Hematopoietic multipotent progenitor cell treated with erythropoietin and hydrocortisone succinate and interleukin-3 and kit ligand, for 6 days (in vitro differentiated cells): ENCODE data around the gene CD247.

Source experiments
- DNase-seq: peaks from one replicate; pipeline ENCODE4 v3.0.0-alpha.2; 2015

The CD247 gene

DNA sequence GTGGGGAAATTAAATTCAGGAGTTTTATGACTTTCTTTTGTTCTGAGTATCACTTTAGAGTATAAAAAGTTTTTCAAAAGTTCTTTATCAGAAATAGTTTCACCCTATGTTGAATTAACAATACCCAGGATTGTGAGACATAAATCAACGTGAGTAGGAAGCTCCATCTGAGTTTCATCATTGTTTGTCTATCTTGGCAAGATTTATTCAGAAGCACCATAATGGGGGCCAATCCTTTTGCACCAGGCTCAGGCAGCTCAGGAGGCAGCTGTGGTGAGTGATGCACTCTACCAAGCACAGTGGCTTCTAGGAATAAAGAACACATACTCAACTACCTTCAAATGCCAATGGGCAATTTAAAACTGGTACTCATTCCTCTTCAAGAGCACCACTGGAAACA lies 23.3 kb upstream of the CD247 start:
- DNase-seq: no peak

DNA sequence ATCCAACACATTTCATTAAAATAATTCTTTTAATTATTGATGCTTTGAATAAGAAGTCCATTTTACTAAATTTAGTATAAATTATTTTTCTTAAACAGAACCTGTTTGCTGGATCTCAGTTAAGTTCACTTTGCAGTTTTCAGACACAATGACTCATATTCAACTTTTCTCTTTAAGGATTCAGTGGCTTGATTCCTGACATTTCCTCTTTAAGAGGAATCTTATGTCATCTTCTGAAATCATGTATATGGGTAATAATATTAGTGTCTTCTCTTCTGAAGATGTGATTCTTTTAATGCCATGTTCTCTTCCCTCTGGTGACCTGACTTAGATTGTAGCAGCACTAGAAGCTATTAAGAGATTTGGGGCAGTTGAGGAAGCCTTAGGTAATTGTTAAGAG lies 22.7 kb upstream of the CD247 start:
- no peak for DNase-seq

DNA sequence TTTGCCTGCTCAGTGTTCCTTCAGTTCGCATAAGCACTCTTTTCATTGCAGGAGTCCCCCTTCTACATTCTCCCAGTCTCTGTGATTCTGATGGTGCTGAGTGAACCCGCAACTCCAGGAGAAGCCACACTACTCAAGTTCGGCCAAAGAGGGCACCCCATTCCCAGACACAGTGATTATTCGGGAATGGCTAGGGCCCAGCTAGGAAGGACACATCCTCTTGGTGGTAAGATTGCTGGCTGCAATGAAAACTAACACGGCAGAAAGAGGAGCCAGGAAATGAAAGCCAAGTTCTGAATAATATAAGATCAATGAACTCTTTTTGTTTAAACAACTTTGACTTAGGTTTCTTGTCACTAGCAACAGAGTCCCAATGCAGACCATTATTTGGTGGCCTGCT lies 20.3 kb upstream of the CD247 start:
- DNase-seq: no peak

DNA sequence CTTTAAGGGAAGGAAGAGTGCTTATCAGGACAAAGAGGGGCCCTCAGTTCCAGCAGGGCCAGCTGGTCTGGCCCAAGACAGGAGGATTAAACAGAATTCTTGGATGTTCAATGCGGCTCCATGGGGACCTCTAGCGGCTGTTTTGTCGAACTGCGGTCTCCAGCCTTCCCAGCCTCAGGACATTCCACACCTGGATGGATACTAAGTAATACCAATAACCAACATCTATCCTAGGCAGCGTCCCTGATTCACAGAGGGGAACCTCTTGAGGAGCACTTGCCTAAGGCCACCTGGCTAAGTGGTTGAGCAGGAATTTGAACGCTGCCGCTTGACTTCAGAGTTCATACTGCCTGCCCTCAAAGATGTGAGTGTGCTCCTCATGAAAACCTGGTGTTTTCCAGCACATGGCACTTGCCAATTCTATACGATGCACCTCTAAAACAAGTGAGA lies 15.5 kb upstream of the CD247 start:
- peak; percentile 84 for DNase-seq

DNA sequence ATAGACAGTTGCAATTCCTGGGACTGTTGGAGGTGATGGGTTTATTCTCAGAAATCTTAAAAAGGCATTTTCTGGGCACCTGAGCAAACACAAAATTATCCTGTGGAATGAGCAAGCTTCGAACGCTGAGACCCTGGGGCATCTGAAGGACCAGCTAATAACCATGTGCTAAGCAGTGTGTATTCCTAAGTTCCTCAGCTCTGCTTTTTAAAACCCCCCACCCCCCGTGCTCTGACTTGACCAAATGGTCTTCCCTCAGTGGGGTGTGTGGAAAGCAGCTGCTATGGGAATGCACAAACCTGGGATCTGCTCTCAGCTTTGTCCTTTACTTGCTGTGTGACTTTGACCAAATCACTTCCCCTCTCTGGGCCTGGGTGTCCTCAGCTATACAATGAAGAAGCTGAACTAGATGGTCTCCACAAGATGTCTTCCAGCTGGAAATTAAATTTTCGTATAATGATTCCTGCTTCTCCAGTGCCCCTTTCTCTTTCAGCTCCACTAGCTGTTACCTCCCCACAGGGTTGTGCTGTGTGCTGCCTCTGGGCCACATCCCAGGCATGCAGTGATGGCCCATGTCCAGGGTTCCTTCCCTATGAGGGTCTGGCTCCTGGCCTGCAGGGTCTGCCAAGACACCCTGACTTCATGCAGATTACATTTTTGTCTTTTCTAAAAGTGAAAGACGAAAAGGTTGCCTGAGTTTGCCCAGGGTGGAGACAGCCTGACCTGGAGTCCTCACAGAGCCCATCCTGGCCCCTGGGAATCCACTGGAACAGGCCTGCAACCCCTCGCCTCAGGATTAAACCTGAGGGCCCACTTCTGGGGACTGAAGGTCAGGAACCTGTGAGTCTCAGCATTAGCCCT lies 14.9 kb upstream of the CD247 start:
- DNase-seq: no peak

DNA sequence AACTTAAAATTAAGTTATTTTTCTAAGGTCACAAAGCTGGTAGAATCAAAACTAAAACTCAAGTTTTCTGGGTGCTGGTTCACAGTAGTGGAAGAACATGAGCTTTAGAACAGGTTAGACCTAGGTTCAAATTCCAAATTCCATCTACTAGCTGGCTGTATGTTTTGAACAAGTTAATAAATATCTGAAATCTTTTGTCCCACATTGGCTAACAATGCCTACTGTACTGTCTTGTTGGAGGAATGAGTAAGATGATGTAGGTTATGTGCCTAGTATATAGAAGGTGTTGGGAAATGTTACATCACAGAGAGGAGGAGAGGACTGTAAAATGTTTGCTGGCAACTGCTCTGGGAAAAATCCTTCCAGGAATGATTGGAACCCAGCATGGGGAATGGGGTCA lies 14.0 kb upstream of the CD247 start:
- DNase-seq: no peak

DNA sequence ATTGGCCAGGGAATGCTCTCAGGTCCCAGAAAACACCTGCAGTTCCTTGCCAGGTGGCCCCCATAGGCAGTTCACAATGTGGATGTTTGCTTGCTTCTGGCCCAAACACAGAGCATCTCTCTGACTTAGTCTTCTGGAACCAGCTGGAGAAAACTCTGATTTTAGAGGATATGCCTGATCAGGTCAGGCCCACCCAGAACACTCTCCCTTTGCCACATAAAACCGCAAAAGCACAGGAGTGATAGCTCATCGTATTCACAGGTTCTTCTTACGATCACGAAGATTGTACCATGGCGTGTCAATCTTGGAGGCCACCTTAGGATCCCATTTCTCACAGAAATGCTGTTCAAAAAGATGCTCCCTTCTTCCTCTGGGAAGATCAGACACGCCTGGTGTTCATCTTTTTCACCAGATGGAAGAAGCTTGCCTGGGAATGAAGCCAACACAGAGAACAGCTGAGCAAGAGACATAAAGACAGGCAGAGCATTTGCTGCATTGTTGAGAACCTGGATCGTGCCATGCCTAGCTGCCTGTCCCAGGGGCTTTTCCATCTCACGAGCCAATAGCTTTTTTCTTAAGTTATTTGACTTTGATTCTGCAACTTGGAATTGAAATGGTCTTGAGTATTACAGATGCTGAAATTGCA lies 11.6 kb upstream of the CD247 start:
- DNase-seq: no peak

DNA sequence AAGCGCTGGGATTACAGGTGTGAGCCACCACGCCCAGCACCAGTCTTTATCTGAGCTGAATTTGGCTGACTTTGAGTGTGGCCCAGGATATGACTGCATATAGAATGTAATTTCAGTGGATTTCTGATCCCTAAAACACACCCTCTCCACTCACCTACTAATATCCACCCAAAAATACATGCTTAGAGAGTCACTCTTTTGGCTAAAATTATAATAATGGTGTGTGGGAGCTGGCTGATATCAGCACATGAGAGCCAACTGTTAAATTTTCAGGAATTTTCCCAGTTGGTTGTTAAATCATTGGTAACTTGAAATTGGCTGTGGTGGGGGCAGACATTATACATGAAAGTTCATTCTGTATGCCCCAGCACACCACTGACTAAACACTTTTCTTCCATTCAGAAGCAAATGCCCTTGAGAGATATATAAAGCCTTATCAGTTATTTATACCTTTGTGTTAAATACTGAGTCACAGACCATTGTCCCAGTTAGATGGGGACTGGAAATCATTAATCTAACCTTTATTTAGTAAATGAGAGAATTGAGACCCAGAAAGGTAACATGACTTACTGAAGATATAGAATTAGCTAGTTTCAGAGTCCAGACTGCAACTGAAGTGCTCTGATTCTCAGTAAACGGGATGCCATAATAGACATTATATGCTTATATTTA lies 9.9 kb upstream of the CD247 start:
- DNase-seq: no peak

DNA sequence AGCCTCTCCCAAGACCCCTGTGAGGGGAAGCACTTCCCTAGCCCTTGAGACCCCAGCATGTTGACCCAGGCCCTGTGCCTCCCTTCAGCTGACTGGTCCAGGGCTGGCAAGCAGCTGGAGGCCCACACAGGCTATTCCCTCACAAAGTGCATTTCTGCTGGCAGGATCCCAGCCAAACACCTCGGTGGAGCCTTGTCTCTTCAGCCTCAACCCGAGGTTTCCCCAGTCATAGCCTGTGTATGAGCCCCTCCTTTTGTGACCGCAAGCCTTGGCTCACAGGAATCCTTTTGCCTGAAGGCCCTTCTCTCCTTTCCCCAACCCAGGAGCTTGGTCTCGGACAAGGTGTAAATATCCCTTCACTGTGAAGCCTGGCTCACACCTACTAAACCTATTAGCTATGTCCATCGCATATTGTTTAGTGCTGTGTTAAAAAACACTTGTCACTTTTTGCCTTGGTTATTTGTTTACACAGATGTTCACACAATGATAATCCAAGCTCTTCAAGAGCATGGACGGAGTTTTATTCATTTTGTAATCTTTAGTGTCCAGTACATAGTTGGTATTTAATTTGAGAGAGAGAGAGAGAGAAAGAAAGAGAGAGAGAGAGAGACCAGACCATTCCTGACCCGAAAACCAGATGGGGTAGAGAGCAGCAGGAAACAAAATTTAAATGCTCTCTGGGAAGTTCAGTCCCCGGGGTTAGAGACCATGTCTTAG lies 8.5 kb upstream of the CD247 start:
- no peak for DNase-seq

DNA sequence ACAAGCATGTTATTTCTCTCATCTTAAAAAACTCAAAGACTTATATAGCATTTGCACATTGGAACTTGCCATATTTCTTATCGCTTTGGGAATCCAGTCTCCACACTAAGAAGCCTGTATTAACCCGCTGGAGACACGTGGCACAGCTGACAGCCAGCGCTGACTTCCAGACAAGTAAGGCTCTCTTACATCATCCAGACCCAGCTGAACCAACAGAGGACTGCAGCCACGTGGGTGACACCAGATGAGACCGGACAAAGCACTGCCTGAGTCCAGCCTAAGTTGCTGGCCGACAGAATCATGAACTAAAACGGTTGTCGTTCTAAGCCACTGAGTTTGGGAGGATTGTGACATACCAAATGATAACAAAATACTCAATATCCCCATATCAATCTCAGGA lies 6.3 kb upstream of the CD247 start:
- DNase-seq: no peak

DNA sequence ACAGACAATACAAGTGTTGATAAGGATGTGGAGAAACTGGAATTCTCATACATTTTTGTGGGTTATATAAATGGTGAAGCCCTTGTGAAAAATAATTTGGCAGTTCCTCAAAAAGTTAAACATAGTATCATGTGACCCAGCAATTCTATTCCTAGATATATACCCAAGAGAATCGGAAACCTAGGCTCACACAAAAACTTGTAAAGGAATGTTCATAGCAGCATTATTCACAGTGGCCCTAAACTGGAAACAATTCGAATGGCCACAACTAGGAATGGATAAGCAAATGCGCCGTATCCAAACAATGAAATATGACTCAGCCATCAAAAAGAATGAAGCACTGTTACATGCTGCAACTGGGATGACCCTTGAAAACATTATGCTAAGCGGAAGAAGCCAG lies 3.9 kb upstream of the CD247 start:
- no peak for DNase-seq

DNA sequence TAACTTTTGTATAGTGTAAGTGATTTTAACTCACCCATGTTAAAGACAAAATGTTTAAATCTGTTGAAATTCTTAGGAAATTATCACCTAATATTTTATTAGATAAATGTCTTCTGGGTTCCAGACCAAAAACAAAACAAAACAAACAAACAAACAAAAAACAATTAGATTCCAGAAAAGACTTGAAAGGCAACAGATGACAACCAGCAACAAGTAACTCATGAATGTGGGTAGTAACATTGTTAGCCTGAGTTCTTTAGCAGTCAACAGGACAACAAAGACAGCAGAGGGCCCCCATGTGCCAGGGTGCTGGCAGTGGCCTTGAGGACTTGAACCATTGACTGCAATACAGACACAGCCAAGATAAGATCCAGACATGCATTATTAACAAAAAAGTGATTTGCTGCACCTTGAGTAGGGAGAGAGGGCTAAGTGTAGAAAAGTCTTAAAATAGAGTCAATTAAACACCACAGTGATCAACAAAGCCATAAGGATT lies 2.4 kb upstream of the CD247 start:
- peak; percentile 29 for DNase-seq

DNA sequence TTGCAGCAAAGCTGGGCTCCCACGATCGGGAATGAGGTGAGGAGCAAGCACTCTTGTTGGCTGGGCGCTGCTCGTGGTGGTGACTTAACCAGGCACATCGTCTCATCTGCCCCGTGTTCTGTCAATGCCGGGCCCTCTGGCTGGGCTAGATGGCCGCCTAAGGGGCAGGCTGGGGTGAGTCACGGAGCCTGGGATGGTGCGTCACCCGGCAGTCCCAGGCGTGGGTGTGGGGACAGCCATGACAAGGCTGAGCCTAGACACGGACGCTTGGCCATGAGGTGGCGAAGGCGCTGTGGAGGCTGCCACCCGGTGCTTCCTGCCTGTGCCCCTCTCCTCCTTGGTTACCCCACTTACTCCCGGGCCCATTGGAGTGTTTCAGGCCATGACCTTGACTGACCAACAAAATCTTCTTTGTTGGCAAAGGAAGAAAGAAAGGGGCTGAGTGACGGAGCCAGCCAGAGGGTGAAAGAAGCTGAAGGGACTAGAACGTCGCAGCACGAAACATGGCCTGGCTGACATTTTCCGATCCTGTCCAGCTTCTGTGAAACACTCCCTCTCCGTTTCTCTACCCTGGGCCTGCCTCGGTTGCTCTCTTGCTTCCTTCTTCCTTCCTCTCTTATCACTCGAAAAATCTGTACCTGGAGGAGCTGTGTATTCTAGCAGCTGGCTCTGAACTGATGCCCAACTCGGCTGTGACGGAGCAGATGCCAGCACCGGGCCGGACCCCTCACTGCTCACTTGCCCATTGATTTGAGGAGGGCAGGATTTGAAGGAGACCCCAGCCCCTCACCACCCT lies 596 bp downstream of the CD247 start:
- no peak for DNase-seq

DNA sequence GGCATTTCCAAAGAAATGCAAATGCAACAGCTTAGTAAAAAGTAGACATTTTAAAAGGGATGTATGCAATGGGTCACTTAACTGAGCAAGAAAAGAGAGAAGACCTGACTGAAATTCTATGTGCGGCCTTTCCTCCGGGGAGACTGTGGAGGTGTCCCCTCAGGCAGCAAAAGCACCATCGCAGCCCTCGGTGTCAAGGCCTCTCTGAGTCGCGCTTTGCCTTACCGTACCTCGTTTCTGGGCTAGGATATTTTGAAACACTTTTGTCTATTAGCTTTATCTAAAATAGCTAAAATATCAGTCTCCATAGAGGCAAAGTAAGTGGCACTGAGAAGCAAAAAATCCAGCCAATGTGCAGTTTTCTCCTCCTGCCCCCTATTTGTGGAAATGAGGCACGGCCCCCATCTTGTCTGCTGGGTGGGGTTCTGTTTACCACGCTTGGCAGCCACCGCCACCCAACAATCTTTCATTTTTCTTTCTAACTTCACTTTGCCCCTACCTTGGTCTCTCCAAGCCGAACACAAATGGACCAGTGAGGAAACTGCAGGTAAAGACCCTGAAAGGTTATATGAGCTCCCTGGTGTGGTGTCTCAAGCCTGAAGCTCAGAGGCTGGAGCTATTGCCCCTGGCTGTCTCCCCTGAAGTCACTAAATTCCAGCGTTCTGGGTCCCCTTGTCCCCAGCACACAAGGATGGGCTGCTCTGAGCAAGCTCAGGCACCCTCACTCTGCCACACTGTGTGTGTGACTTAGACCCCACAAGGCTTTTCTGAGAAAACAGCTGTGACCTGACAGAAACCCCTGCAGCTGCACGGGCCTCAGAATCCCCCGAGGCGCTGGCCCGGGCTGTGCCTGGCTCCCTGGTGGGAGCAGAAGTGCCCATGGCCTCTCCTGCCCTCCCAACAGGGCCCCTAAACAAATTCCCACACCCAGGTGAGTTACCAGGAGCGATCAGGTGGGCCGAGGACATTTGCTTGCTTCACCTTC lies 1.6 kb downstream of the CD247 start:
- no peak for DNase-seq

DNA sequence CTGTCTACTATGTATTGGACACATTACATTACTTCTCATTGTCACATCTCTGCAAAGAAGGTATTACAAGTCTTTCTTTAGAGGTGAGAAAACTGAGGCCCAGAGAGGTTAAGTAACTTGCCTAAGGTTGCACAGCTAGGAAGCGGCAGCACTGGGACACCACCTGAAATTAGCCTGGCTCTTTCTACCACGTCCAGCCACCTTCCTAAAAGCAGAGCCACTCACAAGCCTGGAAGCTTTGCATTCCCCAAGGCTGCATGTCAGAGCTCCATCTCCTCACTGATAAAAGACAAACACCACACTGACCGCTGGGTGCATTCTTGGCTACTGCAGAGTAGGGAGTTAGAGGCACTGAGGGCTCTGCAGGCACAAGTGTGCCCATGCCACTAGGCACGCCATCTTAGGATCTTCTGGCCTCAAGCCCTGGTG lies 2.4 kb downstream of the CD247 start:
- no peak for DNase-seq

DNA sequence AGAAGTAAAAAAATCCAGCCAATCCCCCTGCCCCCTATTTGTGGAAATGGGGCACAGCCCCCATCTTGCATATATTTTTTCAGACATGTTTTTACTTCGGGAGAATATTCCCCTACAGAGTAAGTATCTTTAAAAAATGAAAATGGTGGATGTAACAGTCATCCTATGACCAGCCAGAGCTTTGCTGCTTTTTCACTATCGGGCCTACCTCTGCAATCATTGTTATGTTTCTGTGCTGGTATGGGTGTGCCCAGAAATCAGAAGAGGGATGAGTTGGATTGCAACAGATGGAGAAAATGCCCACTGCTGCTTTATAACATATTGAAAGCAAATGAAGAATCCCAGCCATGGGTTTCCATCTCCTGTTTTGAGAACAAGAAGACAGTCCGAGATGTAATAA lies 2.9 kb downstream of the CD247 start:
- no peak for DNase-seq

DNA sequence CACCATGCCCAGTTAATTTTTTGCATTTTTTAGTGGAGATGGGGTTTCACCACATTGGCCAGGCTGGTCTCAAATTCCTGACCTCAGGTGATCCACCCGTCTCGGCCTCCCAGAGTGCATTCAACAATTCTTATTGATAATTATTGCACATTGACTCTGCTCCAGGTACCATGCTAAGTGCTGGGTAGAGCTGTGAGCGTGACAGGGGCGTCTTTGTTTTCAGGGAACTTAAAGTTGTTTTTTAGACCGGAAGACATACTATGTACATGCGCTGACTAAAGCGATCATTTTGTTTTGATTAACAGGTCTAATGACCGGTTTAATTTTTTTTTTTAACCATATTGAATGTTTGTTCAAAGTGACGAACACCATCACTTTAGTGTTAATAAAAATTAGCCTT lies 4.0 kb downstream of the CD247 start:
- no peak for DNase-seq

DNA sequence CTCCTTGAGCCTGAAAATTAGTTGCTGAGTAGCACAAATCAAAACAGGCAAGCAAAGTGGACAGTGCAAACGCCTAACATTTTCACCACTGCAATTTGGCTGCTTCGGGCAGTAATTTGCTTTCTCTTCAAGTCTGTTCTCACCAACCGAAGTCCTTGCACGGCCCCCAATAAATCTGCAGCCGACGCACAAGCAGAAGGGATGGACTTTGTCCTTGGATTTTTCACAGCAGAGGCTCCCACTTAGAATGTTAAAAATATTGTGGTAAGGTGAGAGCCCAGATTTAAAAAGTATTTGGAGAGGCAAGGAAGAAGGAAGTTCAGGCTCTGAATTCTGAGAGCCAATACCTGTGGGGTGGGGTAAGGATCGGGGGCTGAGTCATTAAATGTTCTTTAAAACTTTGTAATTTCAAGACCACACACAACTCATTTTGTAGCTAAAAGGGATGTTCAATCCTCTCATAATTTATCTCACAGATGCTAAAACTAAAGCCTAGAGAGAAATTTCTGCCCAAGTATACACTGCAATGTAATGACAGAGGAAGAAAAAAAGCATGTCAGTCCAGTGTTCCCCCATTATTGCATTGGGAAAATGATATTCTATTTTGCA lies 6.2 kb downstream of the CD247 start:
- no peak for DNase-seq

DNA sequence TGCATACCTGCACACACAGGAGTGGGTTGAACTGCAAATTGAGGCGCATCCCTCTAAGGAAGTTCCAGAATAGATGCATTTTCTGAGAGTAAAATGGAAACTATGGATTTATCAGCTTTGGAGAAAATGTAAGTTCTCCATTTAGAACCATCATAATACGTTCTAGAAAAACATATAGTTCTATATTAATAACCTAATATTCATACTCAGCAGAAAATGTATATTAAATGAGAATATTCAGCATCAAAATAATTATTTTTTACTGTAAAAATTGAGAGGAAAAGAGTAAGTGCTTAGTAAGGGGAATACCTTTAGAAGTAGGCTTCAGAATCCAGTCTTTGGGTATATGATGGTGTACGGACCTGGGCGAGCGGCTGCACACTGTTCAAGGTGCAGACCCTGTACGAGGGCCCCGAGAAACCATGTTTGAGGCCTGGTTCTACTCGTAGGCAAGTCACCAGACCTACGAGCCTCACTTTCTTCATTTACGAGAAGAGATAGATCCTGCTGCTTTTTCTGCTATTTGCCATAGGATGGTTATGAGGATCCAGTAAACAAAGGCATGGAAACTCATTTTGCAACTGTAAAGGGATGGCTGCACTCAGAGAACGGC lies 6.8 kb downstream of the CD247 start:
- DNase-seq: no peak

DNA sequence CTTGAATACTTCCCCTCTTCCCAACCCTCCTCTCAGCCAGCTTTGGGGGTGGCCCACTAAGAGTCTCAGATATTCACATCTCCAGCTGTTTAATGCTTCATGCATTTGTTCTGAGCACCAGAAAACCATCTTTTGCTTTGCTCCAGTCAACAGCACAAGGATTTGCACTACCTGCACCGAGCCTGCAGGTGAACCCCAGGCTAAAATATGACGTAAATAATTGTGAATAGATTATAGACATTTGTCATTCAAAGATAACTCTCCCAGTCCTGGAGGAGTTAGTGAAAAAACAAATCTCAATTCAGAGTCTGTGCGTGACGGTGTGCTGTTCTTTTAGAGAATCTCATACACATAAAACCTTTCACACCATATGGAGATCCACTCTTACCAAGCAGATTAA lies 7.4 kb downstream of the CD247 start:
- DNase-seq: no peak
